ENCODE data around the gene PPY.
"Not testable (repeated sequence)": the region's sequence is repeated elsewhere in the genome, so short reads cannot be mapped to it uniquely, and the experiment has no call there.

The PPY gene

GRCh38 chr17:43935926-43936261 is 6.4 kb downstream of the PPY start:
- intact Hi-C loops (cut with DNase I): no loop called here
- DNase-seq: peak in 1 of 10 donors; percentile 66

- intact Hi-C loops (cut with DNase I): no loop called here
- peak in 2 of 10 donors; percentile 2 to 66 for DNase-seq
Measured at GRCh38 chr17:43935204-43935925, 6.9 kb downstream of the PPY start.

DNA sequence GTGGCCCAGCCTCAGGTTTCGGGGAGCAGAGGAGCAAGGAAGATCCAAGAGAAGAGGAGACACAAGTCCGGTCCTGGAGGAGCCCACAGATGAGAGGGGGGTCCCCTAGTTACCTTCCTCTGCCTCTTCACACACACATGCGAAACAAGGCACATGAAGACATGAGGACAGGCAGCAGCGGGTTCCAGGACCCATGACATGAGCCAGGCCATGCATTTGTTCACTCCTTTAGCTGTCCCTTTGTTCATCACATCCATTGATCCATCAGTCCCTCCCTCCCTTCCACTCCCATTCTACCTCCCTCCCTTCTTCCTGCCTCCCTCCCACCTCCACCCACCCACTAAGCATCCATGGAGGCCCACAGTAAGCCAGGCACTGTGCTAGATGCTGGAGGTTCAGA is 9.4 kb downstream of the PPY start:
- intact Hi-C loops (cut with DNase I): no loop called here
- no peak for DNase-seq

DNA sequence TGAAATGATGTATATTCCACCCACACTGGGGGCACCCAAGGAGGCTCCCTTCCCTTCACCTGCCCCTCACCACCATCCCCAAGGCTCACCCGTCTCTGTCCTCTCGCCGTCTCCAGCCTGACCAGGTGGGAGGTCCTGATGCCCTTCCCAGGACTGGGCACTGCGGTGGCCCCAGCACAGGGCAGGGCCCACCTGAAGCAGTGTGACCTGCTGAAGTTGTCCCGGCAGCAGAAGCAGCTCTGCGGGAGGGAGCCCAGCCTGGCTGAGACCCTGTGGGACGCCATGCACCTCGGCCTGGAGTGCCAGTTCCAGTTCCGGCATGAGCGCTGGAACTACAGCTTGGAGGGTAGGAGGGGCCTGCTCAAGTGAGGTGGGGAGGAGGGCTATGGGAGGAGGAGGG is 9.9 kb downstream of the PPY start:
- DNase-seq: peak in 1 of 10 donors; percentile 70
- intact Hi-C loops (cut with DNase I): no loop called here

- peak in 2 of 10 donors; percentile 15 to 24 for DNase-seq
- intact Hi-C loops (cut with DNase I): no loop called here
Measured at GRCh38 chr17:43931062-43931571, 11.2 kb downstream of the PPY start.

DNA sequence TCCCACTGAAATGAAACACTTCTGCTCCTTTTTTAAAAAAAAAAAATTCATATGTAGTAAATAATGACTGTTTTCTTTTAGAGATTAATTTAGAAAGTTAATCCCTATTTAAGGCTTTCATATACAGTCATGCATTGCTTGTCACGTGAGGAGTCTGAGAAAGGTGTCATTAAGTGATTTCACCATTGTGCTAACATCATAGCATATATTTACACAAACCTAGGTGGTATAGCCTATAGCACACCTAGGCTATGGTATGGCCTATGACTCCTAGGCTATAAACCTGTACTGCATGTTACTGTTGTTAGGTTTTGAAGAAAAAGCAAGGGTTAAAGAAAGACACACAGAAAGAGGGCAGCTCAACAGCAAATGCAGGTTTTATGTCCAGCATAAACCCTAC is 13.7 kb downstream of the PPY start:
- no peak for DNase-seq
- intact Hi-C loops (cut with DNase I): no loop called here

GRCh38 chr17:43927929-43928328 is 14.3 kb downstream of the PPY start:
- DNase-seq: peak in 1 of 10 donors; percentile 4
- intact Hi-C loops (cut with DNase I): not testable (repeated sequence)

DNA sequence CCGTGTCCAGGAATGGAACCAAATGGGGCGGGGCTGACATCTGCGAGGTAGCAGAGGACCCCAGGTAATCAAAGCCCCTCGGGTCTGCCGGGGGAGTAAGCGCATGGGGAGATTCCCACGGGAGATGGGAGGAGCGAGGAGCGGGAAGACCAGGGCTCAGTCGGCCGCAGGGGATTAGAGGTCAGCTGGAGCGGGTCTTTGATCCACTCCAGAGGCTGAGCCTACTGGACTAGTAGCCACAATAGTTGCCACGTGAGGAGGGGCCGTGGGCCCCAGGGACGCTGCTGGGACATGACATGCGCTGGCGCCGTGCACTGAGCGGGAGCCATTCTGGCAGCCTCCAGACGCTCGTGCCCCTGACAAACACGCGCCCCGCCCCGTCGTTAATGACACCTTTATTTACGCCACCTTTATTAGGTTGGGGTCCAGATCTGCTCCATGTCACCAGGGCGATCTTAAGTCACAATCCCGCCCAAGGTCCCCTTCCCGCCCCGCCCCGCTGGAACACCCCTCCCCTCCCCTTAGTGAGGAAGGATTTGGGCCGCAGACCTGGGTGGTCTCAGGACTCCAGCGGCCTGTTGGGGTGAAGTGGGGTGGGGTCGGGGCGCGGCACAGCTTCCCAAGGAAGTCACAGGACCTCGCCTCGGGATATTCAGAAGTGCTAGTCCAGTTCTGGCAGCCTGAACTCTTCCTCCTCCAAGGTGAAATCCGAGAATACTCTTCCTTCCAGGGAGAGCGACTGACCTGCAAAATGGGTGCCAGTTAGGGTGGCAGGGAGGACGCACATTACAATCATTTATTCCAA is 15.0 kb downstream of the PPY start:
- peak in 2 of 10 donors; percentile 56 to 73 for DNase-seq
- intact Hi-C loops (cut with DNase I): no loop called here

GRCh38 chr17:43924558-43924957 is 17.7 kb downstream of the PPY start:
- intact Hi-C loops (cut with DNase I): no loop called here
- DNase-seq: peak in 1 of 10 donors; percentile 6

GRCh38 chr17:43920500-43921095 is 21.7 kb downstream of the PPY start:
- peak in 1 of 10 donors; percentile 58 for DNase-seq
- intact Hi-C loops (cut with DNase I): no loop called here

DNA sequence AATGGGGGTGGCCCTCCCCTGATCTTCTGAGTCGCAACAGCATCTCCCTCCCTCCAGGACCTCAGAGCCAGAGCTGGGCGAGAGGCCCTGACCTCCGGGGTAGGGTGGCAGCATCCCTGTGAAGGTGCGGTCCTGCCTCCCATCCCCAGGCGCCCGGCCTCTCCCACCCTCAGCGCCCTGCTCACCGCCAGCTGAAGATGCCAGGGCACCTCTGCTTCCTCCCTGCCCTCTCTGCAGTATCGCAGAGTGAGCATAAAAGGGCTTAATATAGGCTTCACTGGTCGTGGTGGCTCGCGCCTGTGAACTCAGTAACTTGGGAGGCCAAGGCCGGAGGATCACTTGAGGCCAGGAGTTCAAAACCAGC is 24.3 kb downstream of the PPY start:
- no peak for DNase-seq

GRCh38 chr17:43917348-43918025 is 24.8 kb downstream of the PPY start:
- peak in 7 of 10 donors; percentile 47 to 93 (median 68) for DNase-seq

More for the DNA sequence above, 24.3 kb downstream of the PPY start:
- intact Hi-C loops (cut with DNase I): no loop called here

GRCh38 chr17:43917016-43917347 is 25.3 kb downstream of the PPY start:
- intact Hi-C loops (cut with DNase I): no loop called here
- no peak for DNase-seq

More at GRCh38 chr17:43917348-43918025, 24.8 kb downstream of the PPY start:
- intact Hi-C loops (cut with DNase I): no loop called here

DNA sequence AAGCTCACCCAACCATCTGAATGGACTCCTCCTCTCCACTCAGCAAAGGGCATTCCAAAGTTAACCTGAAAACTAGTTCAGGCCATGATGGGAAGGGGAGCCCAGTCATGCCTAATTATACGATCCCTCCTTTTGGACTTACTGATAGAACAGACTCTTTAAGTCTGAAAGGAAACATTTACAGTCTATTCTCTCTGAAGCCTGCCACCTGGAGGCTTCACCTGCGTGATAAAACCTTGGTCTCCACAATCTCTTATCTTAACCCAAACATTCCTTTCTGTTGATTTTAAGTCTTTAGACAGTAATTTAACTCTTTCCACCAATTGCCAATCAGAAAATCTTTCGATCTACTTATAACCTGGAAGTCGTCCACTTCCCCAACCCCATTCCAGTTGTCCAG is 25.9 kb downstream of the PPY start:
- intact Hi-C loops (cut with DNase I): no loop called here
- no peak for DNase-seq

DNA sequence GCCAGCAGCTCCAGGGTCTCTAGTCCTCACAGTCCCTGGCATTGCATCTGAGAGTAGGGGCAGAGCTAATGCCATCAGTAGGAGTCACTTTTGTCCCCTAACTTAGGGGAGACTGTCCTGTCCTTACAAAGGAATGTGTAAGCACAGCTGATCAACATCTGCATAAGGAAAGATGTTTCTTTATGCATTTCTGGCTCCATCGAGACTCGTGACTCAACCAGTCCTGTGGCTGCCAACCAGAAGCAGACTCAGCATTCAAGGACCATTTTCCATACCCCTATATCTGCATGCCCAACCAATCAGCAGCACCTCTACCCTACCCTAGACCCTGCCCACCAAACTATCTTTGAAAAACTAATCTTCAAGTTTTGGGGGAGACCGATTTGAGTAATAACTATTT is 26.7 kb downstream of the PPY start:
- DNase-seq: peak in 1 of 10 donors; percentile 6
- intact Hi-C loops (cut with DNase I): no loop called here

DNA sequence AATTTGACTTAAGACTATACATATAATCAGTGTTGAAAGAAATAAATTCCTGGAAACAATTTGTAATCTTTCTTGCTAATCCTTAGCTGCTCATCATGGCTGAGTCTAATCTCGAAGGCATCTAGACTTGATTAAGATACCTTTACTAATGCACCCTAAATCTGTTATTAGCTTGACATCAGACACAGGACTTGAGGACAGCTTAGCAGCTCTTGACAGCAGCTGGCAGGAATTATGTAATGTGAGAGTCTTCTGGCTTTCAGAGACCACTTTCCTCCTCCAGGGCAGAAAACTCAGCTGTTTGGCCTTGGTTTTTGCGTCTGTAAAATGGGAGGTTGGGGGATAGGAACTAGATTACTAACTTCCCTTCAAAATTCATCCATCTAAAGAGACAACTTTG is 27.8 kb downstream of the PPY start:
- intact Hi-C loops (cut with DNase I): no loop called here
- peak in 1 of 10 donors; percentile 3 for DNase-seq

GRCh38 chr17:43913584-43913983 is 28.7 kb downstream of the PPY start:
- intact Hi-C loops (cut with DNase I): no loop called here

GRCh38 chr17:43912635-43913304 is 29.5 kb downstream of the PPY start:
- intact Hi-C loops (cut with DNase I): no loop called here

More at GRCh38 chr17:43913584-43913983, 28.7 kb downstream of the PPY start:
- peak in 1 of 10 donors; percentile 71 for DNase-seq

GRCh38 chr17:43911904-43912303 is 30.4 kb downstream of the PPY start:
- intact Hi-C loops (cut with DNase I): no loop called here
- DNase-seq: peak in 1 of 10 donors; percentile 52

More at GRCh38 chr17:43912635-43913304, 29.5 kb downstream of the PPY start:
- peak in 1 of 10 donors; percentile 1 for DNase-seq
